Esophagus squamous epithelium (tissue), 5 donors: ENCODE results near the gene OTOS. TPM values are rescaled to one million over a fixed set of nuclear protein-coding genes. Genes with fewer than 3 reads are reported as not detected.

ENCODE experiments used
- DNase-seq: peaks from one replicate; lab custom pipeline; 2025; lab: John Stamatoyannopoulos, UW
- H3K27ac ChIP-seq, 4 donors: fragments of 200-600 bp; sonication (generic); one replicate each; pipeline ENCODE4 v1.5.1; 2016 to 2019; ENCODE audit warnings: mild to moderate bottlenecking in 1 of 4
- H3K27me3 ChIP-seq, 4 donors: fragments of 200-600 bp; sonication (generic); 1 replicate in 3 of 4; 2 replicates in 1 of 4; pipeline versions ENCODE4 v1.5.1 to v1.6.0; 2017 to 2021; ENCODE audit warnings: antibody characterized with exemption in 1 of 4
- H3K36me3 ChIP-seq, 3 donors: fragments of 200-600 bp; sonication (generic); one replicate each; pipeline ENCODE4 v1.5.1; 2016 to 2019
- H3K4me1 ChIP-seq, 3 donors: fragments of 200-600 bp; sonication (generic); one replicate each; pipeline ENCODE4 v1.5.1; 2017 to 2019
- H3K4me3 ChIP-seq, 4 donors: fragments of 200-600 bp; sonication (generic); 1 replicate in 3 of 4; 2 replicates in 1 of 4; pipeline ENCODE4 v1.5.1; 2016 to 2019; ENCODE audit warnings: mild to moderate bottlenecking in 2 of 4, moderate library complexity in 1 of 4
- H3K9me3 ChIP-seq, 3 donors: fragments of 200-600 bp; sonication (generic); one replicate each; pipeline ENCODE4 v1.5.1; 2016 to 2019
- POLR2A ChIP-seq, 4 donors: fragments of 450-650 bp; IDR thresholded peaks; one replicate each; pipeline ENCODE4 v1.6.1; 2017; ENCODE audit warnings: antibody characterized with exemption in 4 of 4, mild to moderate bottlenecking in 4 of 4, moderate library complexity in 3 of 4
- WGBS, 2 donors: methylation state at CpG; one replicate each; pipeline ENCODE4 v1.1.5; 2018; 5-methylcytosine and 5-hydroxymethylcytosine counted together
- intact Hi-C: fragments of 100-400 bp; cut with DNase I; formaldehyde crosslinking; loops from one replicate; pipeline ENCODE4 v1.15.0; 2022
- total RNA-seq, 4 donors: library from RNA; depleted of rRNA; stranded (reverse); fragments of >200 nt; gene quantifications; one replicate each; pipeline ENCODE4 v1.1.0, GENCODE V29; 2016
- TF ChIP-seq, protein P1 (sequence below), 6 experiments: fragments of 450-650 bp in 4 of 6; fragments of 200-600 bp in 2 of 6; sonication (generic) in 2 of 6; IDR thresholded peaks; one replicate each; pipeline ENCODE4 v1.5.1; 2016 to 2019; ENCODE audit warnings: antibody characterized with exemption in 6 of 6, mild to moderate bottlenecking in 4 of 6, moderate library complexity in 4 of 6
- donor health status: DM: yes; HTN: yes; CAD: no.

The OTOS gene
- total RNA-seq, 4 donors from 2014 or later: not detected

DNA sequence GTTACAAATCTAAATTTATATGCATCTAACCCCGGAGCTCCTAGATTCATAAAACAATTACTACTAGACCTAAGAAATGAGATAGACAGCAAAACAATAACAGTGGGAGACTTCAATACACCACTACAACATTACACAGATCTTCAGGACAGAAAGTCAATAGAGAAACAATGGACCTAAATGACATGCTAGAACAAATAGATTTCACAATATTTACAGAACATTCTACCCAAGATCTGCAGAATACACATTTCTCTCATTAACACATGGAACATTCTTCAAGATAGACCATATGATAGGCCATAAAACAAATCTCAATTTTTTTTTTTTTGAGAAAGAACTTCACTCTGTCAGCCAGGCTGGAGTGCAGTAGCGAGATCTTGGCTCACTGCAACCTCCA lies 42.1 kb downstream of the OTOS start:
- intact Hi-C loops: no loop called here
- DNase-seq: no peak
- no peak for TF ChIP-seq POLR2A (IDR thresholded peaks at IDR 0.05)
- TF ChIP-seq, protein P1, sequence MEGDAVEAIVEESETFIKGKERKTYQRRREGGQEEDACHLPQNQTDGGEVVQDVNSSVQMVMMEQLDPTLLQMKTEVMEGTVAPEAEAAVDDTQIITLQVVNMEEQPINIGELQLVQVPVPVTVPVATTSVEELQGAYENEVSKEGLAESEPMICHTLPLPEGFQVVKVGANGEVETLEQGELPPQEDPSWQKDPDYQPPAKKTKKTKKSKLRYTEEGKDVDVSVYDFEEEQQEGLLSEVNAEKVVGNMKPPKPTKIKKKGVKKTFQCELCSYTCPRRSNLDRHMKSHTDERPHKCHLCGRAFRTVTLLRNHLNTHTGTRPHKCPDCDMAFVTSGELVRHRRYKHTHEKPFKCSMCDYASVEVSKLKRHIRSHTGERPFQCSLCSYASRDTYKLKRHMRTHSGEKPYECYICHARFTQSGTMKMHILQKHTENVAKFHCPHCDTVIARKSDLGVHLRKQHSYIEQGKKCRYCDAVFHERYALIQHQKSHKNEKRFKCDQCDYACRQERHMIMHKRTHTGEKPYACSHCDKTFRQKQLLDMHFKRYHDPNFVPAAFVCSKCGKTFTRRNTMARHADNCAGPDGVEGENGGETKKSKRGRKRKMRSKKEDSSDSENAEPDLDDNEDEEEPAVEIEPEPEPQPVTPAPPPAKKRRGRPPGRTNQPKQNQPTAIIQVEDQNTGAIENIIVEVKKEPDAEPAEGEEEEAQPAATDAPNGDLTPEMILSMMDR (IDR thresholded peaks at IDR 0.05): no peak
- Histone ChIP-seq H3K27ac (no peak overlapping the region), H3K27me3 (peaks cover 8 to 80% (median 16%) of the 10 kb centered on the region in 4 donors), H3K4me1 (peaks cover 0 to 8% (median 0%) of the 10 kb centered on the region in 3 donors), H3K4me3 (no peak overlapping the region), H3K9me3 (peaks cover 0 to 9% (median 4%) of the 10 kb centered on the region in 3 donors), H3K36me3 (no peaks in the 10 kb centered on the region)
- WGBS, 2 donors: 60 to 64% methylated on average over 2 of the region's 2 CpGs

GRCh38 chr2:240095556-240096523 lies 44.6 kb downstream of the OTOS start:
- H3K27me3 ChIP-seq: peaks cover 8 to 97% (median 16%) of the 10 kb centered on the region in 4 donors
- intact Hi-C loops: no loop called here

GRCh38 chr2:240089306-240089705 lies 51.2 kb downstream of the OTOS start:
- intact Hi-C loops: no loop called here
- DNase-seq: no peak
- H3K27me3 ChIP-seq: peaks cover 0 to 53% (median 0%) of the 10 kb centered on the region in 4 donors
- no peaks in the 10 kb centered on the region for H3K4me1 ChIP-seq
- 43 to 58% methylated on average over 5 of the region's 5 CpGs for WGBS, 2 donors
- H3K4me3 ChIP-seq: no peak overlapping the region
- peaks cover 0 to 16% (median 12%) of the 10 kb centered on the region in 3 donors for H3K9me3 ChIP-seq
- H3K36me3 ChIP-seq: no peaks in the 10 kb centered on the region
- H3K27ac ChIP-seq: no peak overlapping the region
- TF ChIP-seq POLR2A (IDR thresholded peaks at IDR 0.05): no peak
- TF ChIP-seq, protein P1 (IDR thresholded peaks at IDR 0.05): no peak

More at GRCh38 chr2:240095556-240096523, 44.6 kb downstream of the OTOS start:
- WGBS, 2 donors: 0 to 4% methylated on average over 2 to 19 of the region's 43 CpGs
- no peak for DNase-seq
- Histone ChIP-seq H3K36me3 (no peaks in the 10 kb centered on the region), H3K9me3 (peaks cover 0 to 9% (median 4%) of the 10 kb centered on the region in 3 donors), H3K27ac (no peak overlapping the region), H3K4me1 (peaks cover 0 to 8% (median 0%) of the 10 kb centered on the region in 3 donors), H3K4me3 (no peak overlapping the region)
- TF ChIP-seq, protein P1 (IDR thresholded peaks at IDR 0.05): no peak
- no peak for TF ChIP-seq POLR2A (IDR thresholded peaks at IDR 0.05)

Other genes starting within 250 kb of the OTOS start
- 100 to 1,000 TPM in 2 of 4 donors, 10 to 100 TPM in 2; 62.4 to 259 (median 104) TPM for gene NDUFA10, start 115.3 kb downstream of the OTOS start, total RNA-seq
- not detected for gene OR6B2, start 110.2 kb downstream of the OTOS start, total RNA-seq
- not detected for gene OR6B3, start 87.1 kb downstream of the OTOS start, total RNA-seq
- 100 to 1,000 TPM; 103 to 225 (median 195) TPM for gene COPS9, start 4.4 kb downstream of the OTOS start, total RNA-seq